B cell (primary cell): ENCODE data around the gene ARL14EP.

Experiments used
- EZH2 ChIP-seq: IDR thresholded peaks from 2 replicates; pipeline ENCODE4 v1.6.1; 2012; ENCODE audit warnings: borderline replicate concordance, low read depth, mild to moderate bottlenecking, moderate library complexity, low read length; ENCODE audit not compliant: insufficient read depth, poor library complexity, severe bottlenecking
- TF ChIP-seq, protein P1 (sequence below): fragments of 200-600 bp; IDR thresholded peaks from one replicate; pipeline ENCODE4 v1.8.0; 2022; ENCODE audit warnings: antibody characterized with exemption, mild to moderate bottlenecking

DNA sequence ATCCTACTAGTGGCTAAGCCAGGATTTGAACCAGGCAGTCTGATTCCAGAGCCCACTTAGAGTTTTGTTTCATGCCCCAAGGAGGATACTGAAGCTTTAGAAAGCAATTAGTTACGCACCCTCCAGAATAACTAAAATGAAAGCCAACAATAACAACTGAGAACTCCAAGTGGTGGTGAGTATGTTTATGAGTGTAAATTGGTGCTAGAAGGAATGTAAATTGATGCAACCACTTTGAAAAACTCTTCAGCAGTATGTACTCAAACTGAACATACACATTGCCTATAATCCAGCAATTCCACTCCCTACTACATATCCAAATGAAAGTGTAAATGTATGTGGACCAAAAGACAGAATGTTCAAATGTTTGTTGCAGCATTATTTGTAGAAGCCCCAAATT, 6.7 kb upstream of the ARL14EP start:
- TF ChIP-seq, protein P1, sequence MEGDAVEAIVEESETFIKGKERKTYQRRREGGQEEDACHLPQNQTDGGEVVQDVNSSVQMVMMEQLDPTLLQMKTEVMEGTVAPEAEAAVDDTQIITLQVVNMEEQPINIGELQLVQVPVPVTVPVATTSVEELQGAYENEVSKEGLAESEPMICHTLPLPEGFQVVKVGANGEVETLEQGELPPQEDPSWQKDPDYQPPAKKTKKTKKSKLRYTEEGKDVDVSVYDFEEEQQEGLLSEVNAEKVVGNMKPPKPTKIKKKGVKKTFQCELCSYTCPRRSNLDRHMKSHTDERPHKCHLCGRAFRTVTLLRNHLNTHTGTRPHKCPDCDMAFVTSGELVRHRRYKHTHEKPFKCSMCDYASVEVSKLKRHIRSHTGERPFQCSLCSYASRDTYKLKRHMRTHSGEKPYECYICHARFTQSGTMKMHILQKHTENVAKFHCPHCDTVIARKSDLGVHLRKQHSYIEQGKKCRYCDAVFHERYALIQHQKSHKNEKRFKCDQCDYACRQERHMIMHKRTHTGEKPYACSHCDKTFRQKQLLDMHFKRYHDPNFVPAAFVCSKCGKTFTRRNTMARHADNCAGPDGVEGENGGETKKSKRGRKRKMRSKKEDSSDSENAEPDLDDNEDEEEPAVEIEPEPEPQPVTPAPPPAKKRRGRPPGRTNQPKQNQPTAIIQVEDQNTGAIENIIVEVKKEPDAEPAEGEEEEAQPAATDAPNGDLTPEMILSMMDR, result no peak
- TF ChIP-seq EZH2, result no peak
